Stimulated activated CD8-positive, alpha-beta memory T cell treated with anti-CD3 and anti-CD28 coated beads, Interleukin-15, amount 100 ng/mL, for 48 hours (primary cell): Measurements from ENCODE around the gene CCL11.

Source experiments
- DNase-seq, 2 donors: peaks; one replicate each; pipeline ENCODE4 v3.0.0-alpha.2; 2020; ENCODE audit warnings: low read depth in 2 of 2

CCL11 gene

DNA sequence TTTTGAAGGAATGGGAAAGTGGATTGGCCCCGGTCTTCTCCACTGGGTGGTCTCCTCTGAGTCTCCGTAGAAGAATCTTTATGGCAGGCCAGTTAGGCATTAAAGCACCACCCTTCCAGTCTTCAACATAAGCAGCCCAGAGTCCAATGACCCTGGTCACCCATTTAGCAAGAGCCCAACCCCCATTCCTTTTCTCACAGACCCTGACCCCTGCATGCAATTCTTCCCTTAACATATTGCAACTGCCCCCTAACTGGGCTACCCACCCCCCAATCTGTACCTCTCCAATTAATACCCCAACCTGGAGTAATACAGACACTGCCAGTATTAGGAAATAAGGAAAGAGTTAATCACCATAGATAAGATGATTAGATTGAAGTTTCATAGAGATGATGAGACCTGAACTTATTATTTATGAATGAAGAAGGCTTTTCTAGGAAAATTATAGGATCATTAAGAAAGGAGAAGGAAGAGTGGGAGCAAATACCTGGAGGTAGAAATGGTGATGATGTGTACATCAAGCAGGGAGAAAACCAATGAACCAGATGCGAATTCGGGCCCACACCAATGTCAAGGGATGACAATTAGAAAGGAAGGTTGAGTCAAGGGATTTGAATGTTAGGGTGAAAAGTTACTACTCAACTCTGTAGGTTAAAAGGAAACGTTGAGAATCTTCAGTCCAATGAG is 28.1 kb upstream of the CCL11 start:
- DNase-seq: no peak

GRCh38 chr17:34257986-34258326 is 27.6 kb upstream of the CCL11 start:
- DNase-seq: no peak

GRCh38 chr17:34259146-34259545 is 26.4 kb upstream of the CCL11 start:
- DNase-seq: no peak

- no peak for DNase-seq
These were observed 24.7 kb upstream of the CCL11 start for GRCh38 chr17:34260861-34261260.

GRCh38 chr17:34261568-34262337 is 23.8 kb upstream of the CCL11 start:
- DNase-seq: peak in 1 of 2 donors; percentile 2

DNA sequence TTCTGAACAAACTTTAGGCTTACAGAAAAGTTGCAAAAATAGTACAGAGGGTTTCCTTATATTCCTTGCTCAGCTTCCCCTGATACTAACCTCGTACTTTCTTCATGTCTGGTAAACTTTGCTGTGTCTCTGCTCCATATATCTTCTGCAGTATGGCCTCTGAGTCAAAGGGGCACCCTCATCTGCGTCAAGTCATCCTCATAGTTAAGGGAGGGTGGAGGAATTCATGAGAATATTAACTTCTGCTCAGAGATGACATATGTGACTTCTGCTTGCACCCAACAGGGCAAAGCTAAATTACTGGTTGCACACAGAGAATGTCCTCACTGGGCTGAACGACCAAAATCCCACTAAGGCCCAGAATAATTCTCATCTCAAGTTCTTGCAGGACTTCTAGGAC is 19.8 kb upstream of the CCL11 start:
- no peak for DNase-seq

- no peak for DNase-seq
These were observed 15.6 kb upstream of the CCL11 start, which contains the start of gene CCL7 for GRCh38 chr17:34269969-34270368. Gene CCL7, plus strand, starts transcription at chr17:34270221. Its CDS starts 70 bp downstream, at chr17:34270291.

DNA sequence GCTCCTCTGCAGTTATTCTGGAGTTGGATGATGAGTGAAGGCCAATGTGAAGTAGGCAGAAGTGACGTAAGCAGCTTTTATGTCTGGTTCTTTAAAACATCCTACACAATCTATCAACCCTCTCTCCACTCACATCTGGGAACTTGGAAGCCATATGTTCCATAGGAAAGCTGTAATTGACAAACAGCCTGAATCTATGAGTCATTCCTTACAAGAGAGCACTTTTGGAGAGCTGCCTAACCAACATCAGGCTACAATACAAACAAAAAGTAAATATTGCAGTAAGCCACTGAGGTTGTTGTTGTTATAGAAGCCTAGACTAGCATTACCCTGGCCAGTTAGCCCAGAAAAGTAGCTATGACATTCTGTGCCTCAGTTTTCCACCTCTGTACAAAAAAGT is 9.7 kb upstream of the CCL11 start:
- no peak for DNase-seq

GRCh38 chr17:34276826-34277225 is 8.7 kb upstream of the CCL11 start:
- DNase-seq: no peak

GRCh38 chr17:34283571-34283970 is 2.0 kb upstream of the CCL11 start:
- DNase-seq: no peak

- DNase-seq: no peak
These were observed 2.3 kb downstream of the CCL11 start for GRCh38 chr17:34287875-34288274.

- no peak for DNase-seq
These were observed 5.0 kb downstream of the CCL11 start for GRCh38 chr17:34290586-34290985.

DNA sequence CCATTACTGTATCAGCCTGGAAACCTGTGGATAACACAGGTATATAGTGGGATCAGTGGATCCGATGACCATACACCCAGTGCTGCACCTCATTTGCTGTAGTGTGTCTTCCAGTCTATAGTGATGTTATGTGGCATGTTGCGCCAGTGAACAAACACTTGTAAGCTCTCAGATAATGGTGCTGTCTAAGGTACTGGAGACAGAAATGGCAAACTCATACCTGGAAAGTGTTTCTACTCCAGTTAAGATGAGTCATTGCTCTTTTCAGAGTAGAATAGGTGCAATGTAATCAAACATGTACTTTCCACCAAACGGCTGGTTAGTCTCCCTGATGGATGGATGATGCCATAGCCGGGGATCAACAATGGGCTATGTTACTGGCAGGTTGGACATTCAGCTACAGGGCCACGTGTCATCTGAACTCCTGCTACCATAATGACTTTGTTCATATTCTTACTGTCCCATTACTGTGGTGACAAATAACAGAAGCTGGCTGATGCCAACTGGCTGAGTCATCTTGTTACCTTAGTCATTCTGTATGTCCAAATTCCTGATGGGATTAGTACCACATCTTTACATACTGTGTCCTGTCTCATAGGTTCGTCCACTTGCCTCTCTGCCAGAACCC is 6.3 kb downstream of the CCL11 start:
- no peak for DNase-seq

- no peak for DNase-seq
These were observed 13.5 kb downstream of the CCL11 start for GRCh38 chr17:34299027-34299426.

DNA sequence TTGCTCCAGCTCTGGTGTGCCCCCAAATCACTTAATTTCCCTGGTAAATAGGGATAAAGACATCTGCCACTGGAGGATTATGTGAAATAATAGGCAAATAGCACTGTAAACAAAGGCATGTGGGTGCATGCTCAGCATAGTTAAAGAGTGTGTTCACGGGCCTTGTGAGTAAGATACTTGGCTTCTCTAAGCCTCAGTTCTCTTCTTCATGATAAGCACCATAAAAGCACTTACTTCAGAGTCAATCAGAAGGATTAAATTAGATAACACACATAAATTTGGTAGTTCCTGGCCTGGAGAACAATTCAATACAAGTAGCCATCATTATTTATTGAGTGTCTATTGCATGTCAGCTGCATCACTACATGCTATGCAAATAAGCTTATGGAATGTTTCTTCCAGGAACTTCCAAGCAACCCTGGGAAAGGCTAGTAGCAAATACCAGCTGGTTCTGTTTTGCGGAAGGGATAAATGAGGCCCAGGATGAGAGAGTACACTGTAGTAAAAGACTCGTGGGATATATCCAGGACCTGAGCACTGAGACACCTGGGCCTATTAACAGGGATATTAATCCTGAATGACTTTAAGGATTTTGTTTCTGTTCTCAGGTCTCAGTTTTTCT is 14.5 kb downstream of the CCL11 start:
- no peak for DNase-seq

- no peak for DNase-seq
These were observed 15.3 kb downstream of the CCL11 start for GRCh38 chr17:34300652-34301370.

- no peak for DNase-seq
These were observed 16.4 kb downstream of the CCL11 start for GRCh38 chr17:34301986-34302385.

DNA sequence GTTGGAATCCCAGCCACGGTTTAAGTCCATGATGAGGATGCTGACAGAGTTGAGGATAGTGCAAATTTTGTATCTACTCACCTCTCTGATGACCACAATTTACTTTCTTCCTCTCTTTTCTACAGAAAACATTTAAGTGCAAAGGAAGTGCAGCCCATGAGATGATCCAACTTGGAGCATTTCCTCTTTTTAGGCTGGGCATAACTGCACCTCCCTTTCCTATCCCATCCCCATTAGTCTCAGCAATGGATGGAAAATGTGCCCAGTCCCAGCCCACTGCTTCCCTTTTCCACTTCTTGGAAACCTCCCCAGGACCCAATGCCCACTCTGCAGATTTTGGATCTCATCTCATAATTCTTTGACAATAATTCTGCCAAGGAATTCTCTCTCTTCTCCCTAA is 17.1 kb downstream of the CCL11 start:
- DNase-seq: no peak

DNA sequence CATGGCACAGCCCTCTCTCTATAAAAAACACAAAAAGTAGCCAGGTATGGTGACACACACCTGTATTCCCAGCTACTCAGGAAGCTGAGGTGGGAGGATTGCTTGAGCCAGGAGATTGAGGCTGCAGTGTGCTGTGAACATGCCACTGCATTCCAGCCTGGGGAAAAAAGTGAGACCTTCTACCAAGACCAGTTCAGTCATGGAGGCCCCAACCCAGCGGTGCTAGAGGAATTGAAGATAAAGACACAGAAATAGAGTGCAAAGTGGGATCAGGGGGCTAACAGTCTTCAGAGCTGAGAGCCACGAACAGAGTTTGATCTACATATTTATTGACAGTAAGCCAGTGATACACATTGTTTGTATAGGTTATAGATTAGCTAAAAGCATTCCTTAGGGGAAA is 18.1 kb downstream of the CCL11 start:
- no peak for DNase-seq

DNA sequence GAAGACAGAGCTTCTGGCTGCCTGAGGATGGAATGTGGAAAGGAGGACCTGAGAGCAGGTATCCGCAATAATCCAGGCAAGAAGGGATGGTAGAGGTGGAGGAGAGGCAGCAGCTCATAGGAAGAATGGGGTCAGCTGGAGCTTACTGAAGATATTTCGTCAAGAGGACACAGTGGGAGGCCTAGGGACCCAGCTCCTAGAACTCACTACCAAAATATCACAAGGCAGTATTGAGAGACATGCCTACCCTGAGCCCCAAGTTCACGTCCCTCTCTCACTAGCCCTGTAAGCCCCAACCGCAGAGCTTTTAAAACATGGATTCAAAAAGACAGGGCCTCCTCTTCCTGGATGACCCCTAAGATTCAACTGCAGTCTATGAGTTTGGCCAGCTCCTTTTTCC is 19.5 kb downstream of the CCL11 start:
- no peak for DNase-seq

GRCh38 chr17:34305606-34306005 is 20.1 kb downstream of the CCL11 start:
- DNase-seq: no peak

- DNase-seq: no peak
These were observed 20.9 kb downstream of the CCL11 start for GRCh38 chr17:34306466-34306865.
